AG09309 (cell line): ENCODE measurements around the gene ANTXR2.

ENCODE experiments used
- DNase-seq: peaks from one replicate; pipeline ENCODE4 v3.0.0-alpha.2; 2010; ENCODE audit warnings: low read depth
- H3K4me3 ChIP-seq: 2 replicates; pipeline ENCODE4 v1.5.1; 2011; ENCODE audit warnings: mild to moderate bottlenecking, low read depth, low read length, moderate library complexity; ENCODE audit not compliant: control insufficient read depth
- CTCF ChIP-seq: IDR thresholded peaks from 2 replicates; pipeline ENCODE4 v1.5.1; 2011; ENCODE audit warnings: mild to moderate bottlenecking, low read depth, low read length, inconsistent platforms; ENCODE audit not compliant: insufficient read depth, control insufficient read depth; ENCODE audit errors: missing control alignments

ANTXR2 gene

DNA sequence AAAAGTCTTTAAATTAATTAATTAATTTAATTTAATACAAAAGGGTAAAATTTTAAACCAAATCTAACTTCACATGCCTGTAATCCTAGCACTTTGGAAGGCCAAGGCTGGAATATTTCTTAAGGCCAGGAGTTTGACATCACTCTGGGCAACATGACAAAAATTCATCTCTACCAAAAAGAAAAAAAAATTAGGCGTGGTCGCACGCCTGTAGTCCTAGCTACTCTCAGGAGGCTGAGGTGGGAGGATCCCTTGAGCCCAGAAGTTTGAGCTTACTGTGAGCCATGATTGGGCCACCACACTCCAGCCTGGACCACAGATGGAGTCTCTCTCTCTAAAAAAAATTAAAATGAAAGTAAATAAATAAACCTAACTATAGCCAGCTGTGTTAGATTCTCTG is 39.2 kb upstream of the ANTXR2 start:
- DNase-seq = peak; percentile 37
- no peak for TF ChIP-seq CTCF
- no peak overlapping the region for H3K4me3 ChIP-seq

GRCh38 chr4:80111276-80111675 is 38.2 kb upstream of the ANTXR2 start:
- no peak for TF ChIP-seq CTCF
- no peak overlapping the region for H3K4me3 ChIP-seq
- DNase-seq = no peak

DNA sequence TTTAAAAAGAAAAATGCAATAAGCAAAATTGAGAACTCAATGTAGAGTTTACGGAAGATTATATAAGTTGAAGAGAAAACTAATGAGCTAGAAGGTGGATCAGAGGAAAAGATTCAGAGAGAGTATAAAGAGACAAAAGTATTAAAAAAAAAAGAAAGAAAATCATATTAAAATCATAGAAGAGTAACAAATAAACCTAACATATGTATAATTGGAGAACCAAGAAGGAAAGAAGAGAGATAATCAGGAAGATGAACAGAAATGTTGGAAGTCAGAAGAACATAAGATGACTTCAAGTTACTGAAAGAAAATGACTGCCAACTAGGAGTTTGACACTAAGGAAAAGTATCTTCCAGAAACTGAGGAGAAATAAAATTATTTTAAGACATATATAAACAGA is 34.3 kb upstream of the ANTXR2 start:
- TF ChIP-seq CTCF = no peak
- DNase-seq = no peak
- H3K4me3 ChIP-seq = no peak overlapping the region

- no peak for TF ChIP-seq CTCF
- no peak overlapping the region for H3K4me3 ChIP-seq
- no peak for DNase-seq
Measured at GRCh38 chr4:80104927-80105326, 31.9 kb upstream of the ANTXR2 start.

GRCh38 chr4:80103629-80104028 is 30.6 kb upstream of the ANTXR2 start:
- no peak for DNase-seq
- no peak for TF ChIP-seq CTCF
- no peak overlapping the region for H3K4me3 ChIP-seq

DNA sequence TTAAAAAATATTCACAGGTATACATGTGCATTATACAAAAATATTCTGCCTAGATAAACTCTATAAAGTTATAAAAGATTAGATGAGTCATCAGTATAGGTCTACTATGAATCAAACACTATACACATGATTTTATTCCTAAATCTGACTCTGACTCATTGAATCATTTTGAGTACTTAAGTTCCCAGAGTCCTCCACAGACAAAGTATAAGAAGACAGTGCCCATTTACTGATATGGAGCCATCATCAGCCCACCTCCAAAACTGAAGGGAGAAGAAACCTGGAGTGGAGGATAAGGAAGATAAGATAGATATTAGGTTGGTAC is 28.7 kb upstream of the ANTXR2 start:
- TF ChIP-seq CTCF = no peak
- no peak for DNase-seq
- no peak overlapping the region for H3K4me3 ChIP-seq

DNA sequence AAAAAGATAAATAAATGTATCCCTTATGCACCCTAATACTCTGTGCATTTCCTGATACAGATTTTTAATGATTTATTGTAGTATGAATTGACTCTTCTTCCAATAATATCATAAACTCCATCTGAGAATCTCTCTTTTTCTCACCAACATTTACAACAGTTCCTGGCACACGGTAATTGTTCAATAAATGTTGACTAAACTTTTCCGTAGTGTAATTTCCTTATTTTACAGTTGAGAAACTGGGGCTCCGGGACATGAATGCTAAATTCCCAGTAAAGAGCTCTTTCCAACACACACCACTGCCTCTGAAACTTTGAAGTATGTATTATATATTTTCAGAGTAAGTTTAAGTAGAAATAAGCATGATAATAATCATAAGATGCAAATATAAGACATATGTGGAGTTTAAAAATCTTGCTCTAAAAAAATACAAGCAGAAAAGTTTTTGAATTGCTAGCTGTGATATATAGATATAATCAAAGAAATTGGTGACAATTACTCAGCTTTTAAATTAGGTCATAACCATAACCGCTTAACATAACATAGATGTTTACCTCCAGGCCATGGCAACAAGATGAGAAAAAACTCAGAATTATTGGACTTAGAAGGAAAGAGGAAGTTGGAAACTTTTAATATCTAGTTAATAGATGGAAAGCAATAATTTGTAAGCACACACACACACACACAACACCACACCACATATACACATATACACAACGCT is 28.2 kb upstream of the ANTXR2 start:
- DNase-seq = no peak
- TF ChIP-seq CTCF = no peak
- H3K4me3 ChIP-seq = no peak overlapping the region
